Ovary (tissue), 3 donors: ENCODE measurements around the gene ALPK3.

Experiments
- EP300 ChIP-seq: sonication (generic); formaldehyde crosslinking; IDR thresholded peaks from one replicate; pipeline ENCODE4 v1.6.1; 2017; ENCODE audit warnings: antibody characterized with exemption
- POLR2A ChIP-seq: fragments of 450-650 bp; IDR thresholded peaks from one replicate; pipeline ENCODE4 v1.6.1; 2017; ENCODE audit warnings: antibody characterized with exemption, mild to moderate bottlenecking, moderate library complexity
- TF ChIP-seq, protein P1 (sequence below), 3 donors: fragments of 450-650 bp in 2 of 3; fragments of 200-600 bp in 1 of 3; IDR thresholded peaks; one replicate each; pipeline versions ENCODE4 v1.5.1 to v1.8.0; 2016 to 2022; ENCODE audit warnings: antibody characterized with exemption in 3 of 3, mild to moderate bottlenecking in 1 of 3
- donor health status: DM: no; HTN: no; CAD: no.

DNA sequence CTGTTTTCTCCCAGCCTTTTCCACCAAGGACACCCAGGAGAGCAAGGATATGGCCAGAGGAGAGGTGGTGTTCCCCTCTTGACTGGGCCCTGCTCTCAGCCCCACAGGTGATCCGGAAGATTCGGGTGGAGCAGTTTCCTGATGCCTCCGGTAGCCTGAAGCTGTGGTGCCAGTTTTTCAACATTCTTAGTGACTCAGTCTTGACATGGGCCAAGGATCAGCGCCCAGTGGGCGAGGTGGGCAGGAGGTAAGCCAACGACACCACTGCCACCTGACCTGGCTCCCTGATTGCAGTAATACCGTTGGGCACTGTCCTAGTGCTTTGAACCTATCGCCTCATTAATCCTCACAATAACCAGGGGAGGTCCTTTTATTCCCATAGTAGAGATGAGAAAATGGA lies 42.0 kb downstream of the ALPK3 start:
- TF ChIP-seq POLR2A = no peak
- TF ChIP-seq, protein P1, sequence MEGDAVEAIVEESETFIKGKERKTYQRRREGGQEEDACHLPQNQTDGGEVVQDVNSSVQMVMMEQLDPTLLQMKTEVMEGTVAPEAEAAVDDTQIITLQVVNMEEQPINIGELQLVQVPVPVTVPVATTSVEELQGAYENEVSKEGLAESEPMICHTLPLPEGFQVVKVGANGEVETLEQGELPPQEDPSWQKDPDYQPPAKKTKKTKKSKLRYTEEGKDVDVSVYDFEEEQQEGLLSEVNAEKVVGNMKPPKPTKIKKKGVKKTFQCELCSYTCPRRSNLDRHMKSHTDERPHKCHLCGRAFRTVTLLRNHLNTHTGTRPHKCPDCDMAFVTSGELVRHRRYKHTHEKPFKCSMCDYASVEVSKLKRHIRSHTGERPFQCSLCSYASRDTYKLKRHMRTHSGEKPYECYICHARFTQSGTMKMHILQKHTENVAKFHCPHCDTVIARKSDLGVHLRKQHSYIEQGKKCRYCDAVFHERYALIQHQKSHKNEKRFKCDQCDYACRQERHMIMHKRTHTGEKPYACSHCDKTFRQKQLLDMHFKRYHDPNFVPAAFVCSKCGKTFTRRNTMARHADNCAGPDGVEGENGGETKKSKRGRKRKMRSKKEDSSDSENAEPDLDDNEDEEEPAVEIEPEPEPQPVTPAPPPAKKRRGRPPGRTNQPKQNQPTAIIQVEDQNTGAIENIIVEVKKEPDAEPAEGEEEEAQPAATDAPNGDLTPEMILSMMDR (IDR thresholded peaks at IDR 0.05) = no peak
- TF ChIP-seq EP300 = no peak
